Body of pancreas (tissue), 4 donors: ENCODE data around the gene CXorf66. TPM values are rescaled to one million over a fixed set of nuclear protein-coding genes. Genes with fewer than 3 reads are reported as not detected.

Source experiments
- ATAC-seq: fragments of 150-250 bp; one replicate; pipeline ENCODE4 v1.9.1; 2016
- DNase-seq, 4 donors: peaks; one replicate each; pipeline ENCODE4 v3.0.0-alpha.2; 2019
- H3K27ac ChIP-seq, 4 donors: fragments of 200-600 bp; sonication (generic); 1 replicate in 3 of 4; 2 replicates in 1 of 4; pipeline versions ENCODE4 v1.5.1 to v1.6.1; 2016 to 2019; ENCODE audit warnings: mild to moderate bottlenecking in 1 of 4, mixed read lengths in 1 of 4, moderate library complexity in 1 of 4
- H3K27me3 ChIP-seq, 2 donors: fragments of 200-600 bp; sonication (generic); one replicate each; pipeline ENCODE4 v1.6.0; 2016; ENCODE audit warnings: mild to moderate bottlenecking in 1 of 2
- H3K36me3 ChIP-seq, 2 donors: fragments of 200-600 bp; sonication (generic); replicated peaks in 1 of 2; 2 replicates each; pipeline ENCODE4 v1.5.1; 2016; ENCODE audit warnings: low read depth in 2 of 2; ENCODE audit not compliant: insufficient read depth in 1 of 2
- H3K4me1 ChIP-seq: fragments of 200-600 bp; sonication (generic); one replicate; pipeline ENCODE4 v1.6.0; 2016
- H3K4me3 ChIP-seq, 2 donors: fragments of 200-600 bp; sonication (generic); 1 replicate in 1 of 2; 2 replicates in 1 of 2; pipeline ENCODE4 v1.5.1; 2016 to 2019
- H3K9me3 ChIP-seq, 3 donors: fragments of 200-600 bp; sonication (generic); 1 replicate in 2 of 3; 2 replicates in 1 of 3; pipeline ENCODE4 v1.5.1; 2016
- CTCF ChIP-seq, 7 experiments: fragments of 450-650 bp in 4 of 7; fragments of 200-600 bp in 3 of 7; sonication (generic) in 3 of 7; IDR thresholded peaks; one replicate each; pipeline ENCODE4 v1.5.1; 2016 to 2019; ENCODE audit warnings: antibody characterized with exemption in 7 of 7
- POLR2A ChIP-seq, 3 donors: fragments of 450-650 bp; IDR thresholded peaks; one replicate each; pipeline ENCODE4 v1.6.1; 2016; ENCODE audit warnings: antibody characterized with exemption in 3 of 3, mild to moderate bottlenecking in 2 of 3
- WGBS, 2 donors: methylation state at CpG; one replicate each; pipeline ENCODE4 v1.1.5; 2017; 5-methylcytosine and 5-hydroxymethylcytosine counted together
- intact Hi-C: fragments of 100-400 bp; cut with DNase I; formaldehyde crosslinking; loops from one replicate; pipeline ENCODE4 v1.15.1; 2023
- total RNA-seq, 2 donors: library from RNA; depleted of rRNA; stranded (reverse); fragments of >200 nt; gene quantifications; one replicate each; pipeline ENCODE4 v1.1.0, GENCODE V29; 2016

CXorf66 gene
- total RNA-seq, 2 donors from 2014 or later: not detected

GRCh38 chrX:139930916-139931645 lies 34.2 kb downstream of the CXorf66 start:
- Histone ChIP-seq H3K9me3 (no peaks in the 10 kb centered on the region), H3K4me1 (no peaks in the 10 kb centered on the region), H3K36me3 (no peaks in the 10 kb centered on the region), H3K27me3 (no peaks in the 10 kb centered on the region), H3K27ac (peak overlapping the region in 2 of 4 donors; percentile 93 to 98), H3K4me3 (peak overlapping the region in 1 of 2 donors; percentile 48)
- TF ChIP-seq CTCF (IDR thresholded peaks at IDR 0.05) (no peak), POLR2A (IDR thresholded peaks at IDR 0.05) (no peak)
- DNase-seq (peak; percentile 2 to 19 (median 16)), ATAC-seq (no peak)
- WGBS, 2 donors: 1 to 8% methylated on average over 8 to 26 of the region's 27 CpGs
- intact Hi-C loops: no loop called here

- no peak overlapping the region for H3K27ac ChIP-seq
- DNase-seq (no peak), ATAC-seq (no peak)
- no peaks in the 10 kb centered on the region for H3K36me3 ChIP-seq
- no peaks in the 10 kb centered on the region for H3K4me1 ChIP-seq
- H3K27me3 ChIP-seq: no peaks in the 10 kb centered on the region
- TF ChIP-seq POLR2A (IDR thresholded peaks at IDR 0.05) (no peak), CTCF (IDR thresholded peaks at IDR 0.05) (no peak)
- 74 to 82% methylated on average over 4 of the region's 4 CpGs for WGBS, 2 donors
- no peaks in the 10 kb centered on the region for H3K9me3 ChIP-seq
- no peak overlapping the region for H3K4me3 ChIP-seq
- intact Hi-C loops: no loop called here
Measured at GRCh38 chrX:139930401-139930800, 34.9 kb downstream of the CXorf66 start.

GRCh38 chrX:139929876-139930275 lies 35.4 kb downstream of the CXorf66 start:
- Histone ChIP-seq H3K36me3 (no peaks in the 10 kb centered on the region), H3K9me3 (no peaks in the 10 kb centered on the region), H3K4me3 (no peak overlapping the region), H3K27ac (no peak overlapping the region), H3K4me1 (no peaks in the 10 kb centered on the region), H3K27me3 (no peaks in the 10 kb centered on the region)
- no peak for ATAC-seq
- intact Hi-C loops: no loop called here
- no peak for TF ChIP-seq CTCF (IDR thresholded peaks at IDR 0.05)
- no peak for TF ChIP-seq POLR2A (IDR thresholded peaks at IDR 0.05)
- DNase-seq: no peak
- WGBS, 2 donors: 77 to 83% methylated on average over 4 to 5 of the region's 5 CpGs

- TF ChIP-seq CTCF (IDR thresholded peaks at IDR 0.05) (no peak), POLR2A (IDR thresholded peaks at IDR 0.05) (no peak)
- intact Hi-C loops: no loop called here
- DNase-seq (no peak), ATAC-seq (no peak)
- Histone ChIP-seq H3K27me3 (no peaks in the 10 kb centered on the region), H3K36me3 (no peaks in the 10 kb centered on the region), H3K4me3 (no peak overlapping the region), H3K9me3 (no peaks in the 10 kb centered on the region), H3K27ac (no peak overlapping the region), H3K4me1 (no peaks in the 10 kb centered on the region)
- 66 to 71% methylated on average over 6 of the region's 6 CpGs for WGBS, 2 donors
Measured at GRCh38 chrX:139924696-139925095, 40.6 kb downstream of the CXorf66 start.
